HG02763 (cell line): ENCODE data around the gene LCN12.
"Not testable (repeated sequence)": the region's sequence is repeated elsewhere in the genome, so short reads cannot be mapped to it uniquely, and the experiment has no call there.

ENCODE experiments used
- ATAC-seq: cut with Tn5 transposase; IDR thresholded peaks from one replicate; pipeline ENCODE4 v1.9.1; 2021; ENCODE audit warnings: mild to moderate bottlenecking, moderate library complexity; ENCODE audit not compliant: unreplicated experiment

Gene LCN12

GRCh38 chr9:136985027-136985602 lies 33.0 kb downstream of the LCN12 start:
- no peak for ATAC-seq

- ATAC-seq = no peak
Measured at GRCh38 chr9:136985853-136986252, 33.8 kb downstream of the LCN12 start.

GRCh38 chr9:136988872-136989271 lies 36.8 kb downstream of the LCN12 start:
- no peak for ATAC-seq

- no peak for ATAC-seq
Measured at GRCh38 chr9:136990242-136990911, 38.3 kb downstream of the LCN12 start.

GRCh38 chr9:136991993-136992818 lies 40.1 kb downstream of the LCN12 start, which contains the start of gene PAXX:
TSS of gene PAXX (plus strand) at chr9:136992422. CDS start at chr9:136992444, 22 bp downstream.
- ATAC-seq = peak; percentile 75

GRCh38 chr9:136992819-136993369 lies 40.8 kb downstream of the LCN12 start:
- ATAC-seq = no peak

GRCh38 chr9:136994180-136994887 lies 42.3 kb downstream of the LCN12 start:
- no peak for ATAC-seq

GRCh38 chr9:136994888-136995230 lies 42.8 kb downstream of the LCN12 start:
- no peak for ATAC-seq

- ATAC-seq = no peak
Measured at GRCh38 chr9:136995362-136995761, 43.3 kb downstream of the LCN12 start.

GRCh38 chr9:136995772-136996311 lies 43.8 kb downstream of the LCN12 start:
- ATAC-seq = no peak

GRCh38 chr9:136996361-136997292 lies 44.6 kb downstream of the LCN12 start, which contains the start of gene CLIC3:
TSS of gene CLIC3 (minus strand) at chr9:136996568. CDS start at chr9:136996543, 25 bp downstream.
- no peak for ATAC-seq

GRCh38 chr9:136997371-136997770 lies 45.3 kb downstream of the LCN12 start:
- no peak for ATAC-seq

GRCh38 chr9:136997830-136998234 lies 45.8 kb downstream of the LCN12 start:
- no peak for ATAC-seq

- ATAC-seq = peak; percentile 63
Measured at GRCh38 chr9:137000177-137000930, 48.3 kb downstream of the LCN12 start.

- ATAC-seq = no peak
Measured at GRCh38 chr9:137001857-137002645, 50.0 kb downstream of the LCN12 start.

- no peak for ATAC-seq
Measured at GRCh38 chr9:137002646-137003041, 50.6 kb downstream of the LCN12 start.

GRCh38 chr9:137004285-137004684 lies 52.2 kb downstream of the LCN12 start:
- not testable (repeated sequence) for ATAC-seq
